Melanocyte of skin (primary cell): ENCODE data around the gene SPON1. TPM values are rescaled to one million over a fixed set of nuclear protein-coding genes. Genes with fewer than 3 reads are reported as not detected.

Experiments
- small RNA-seq, 2 donors: library from RNA; depleted of rRNA; stranded (forward); fragments of <200 nt; gene quantifications; one replicate each; pipeline ENCODE3, GENCODE V24; 2012
- total RNA-seq, 2 donors: library from RNA; depleted of rRNA; stranded (reverse); fragments of >200 nt; gene quantifications; 2 replicates each; pipeline ENCODE4 v1.2.3, GENCODE V29; 2012

The SPON1 gene
- total RNA-seq: 1 to 10 TPM in 1 of 2 donors, under 1 TPM in 1; under 0.01 to 1.0 TPM

GRCh38 chr11:13962562-13963168, at the start of gene SPON1:
Gene SPON1, plus strand, starts transcription at chr11:13962723. Its CDS starts 182 bp downstream, at chr11:13962905.

Small RNAs within 50 kb of the gene (small RNA-seq; reads per million reads assigned to genes)
- 0 reads per million in 2 donors for gene RNA5SP332
